HG03558 (cell line): ENCODE measurements around the gene PRR36.

ENCODE experiments used
- ATAC-seq: cut with Tn5 transposase; IDR thresholded peaks from one replicate; pipeline ENCODE4 v1.9.1; 2021; ENCODE audit warnings: moderate number of reproducible peaks; ENCODE audit not compliant: unreplicated experiment; ENCODE audit errors: extremely low read depth

Gene PRR36

DNA sequence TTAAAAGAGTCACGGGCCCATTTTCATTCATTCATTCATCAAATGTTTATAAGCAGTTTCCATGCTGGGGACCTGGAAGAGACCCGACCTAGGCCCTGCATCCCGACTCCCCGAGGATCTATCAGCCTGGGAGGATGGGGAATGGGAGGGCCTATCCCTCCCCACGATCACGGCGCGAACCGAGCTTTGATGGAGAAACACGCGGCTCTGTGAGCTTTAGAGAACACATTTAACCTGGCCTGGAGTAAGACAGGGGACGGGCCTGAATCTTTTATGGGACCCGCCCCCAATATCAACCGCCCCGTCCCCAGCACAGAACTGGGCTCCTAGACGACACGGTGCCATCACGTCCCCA lies 45.0 kb downstream of the PRR36 start:
- ATAC-seq = no peak

DNA sequence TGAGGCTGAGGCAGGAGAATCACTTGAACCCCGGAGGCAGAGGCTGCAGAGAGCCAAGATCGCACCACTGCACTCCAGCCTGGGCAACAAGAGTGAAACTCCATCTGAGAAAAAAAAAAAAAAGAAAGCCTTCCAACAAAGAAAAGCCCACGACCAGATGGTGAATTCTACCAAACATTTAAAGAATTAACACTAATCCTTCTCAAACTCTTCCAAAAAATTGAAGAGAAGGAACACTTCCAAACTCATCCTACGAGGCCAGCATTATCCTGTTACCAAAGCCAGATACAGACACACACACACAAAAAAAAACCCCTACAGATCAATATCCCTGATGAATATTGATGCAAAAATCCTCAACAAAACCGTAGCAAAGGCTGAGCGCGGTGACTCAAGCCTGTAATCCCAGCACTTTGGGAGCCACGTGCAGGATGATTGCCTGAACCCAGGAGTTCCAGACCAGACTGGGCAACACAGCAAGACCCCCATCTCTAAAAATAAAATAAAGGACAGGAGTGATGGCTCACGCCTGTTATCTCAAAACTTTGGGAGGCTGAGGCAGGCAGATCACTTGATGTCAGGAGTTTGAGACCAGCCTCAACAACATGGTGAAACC lies 50.4 kb downstream of the PRR36 start:
- no peak for ATAC-seq

DNA sequence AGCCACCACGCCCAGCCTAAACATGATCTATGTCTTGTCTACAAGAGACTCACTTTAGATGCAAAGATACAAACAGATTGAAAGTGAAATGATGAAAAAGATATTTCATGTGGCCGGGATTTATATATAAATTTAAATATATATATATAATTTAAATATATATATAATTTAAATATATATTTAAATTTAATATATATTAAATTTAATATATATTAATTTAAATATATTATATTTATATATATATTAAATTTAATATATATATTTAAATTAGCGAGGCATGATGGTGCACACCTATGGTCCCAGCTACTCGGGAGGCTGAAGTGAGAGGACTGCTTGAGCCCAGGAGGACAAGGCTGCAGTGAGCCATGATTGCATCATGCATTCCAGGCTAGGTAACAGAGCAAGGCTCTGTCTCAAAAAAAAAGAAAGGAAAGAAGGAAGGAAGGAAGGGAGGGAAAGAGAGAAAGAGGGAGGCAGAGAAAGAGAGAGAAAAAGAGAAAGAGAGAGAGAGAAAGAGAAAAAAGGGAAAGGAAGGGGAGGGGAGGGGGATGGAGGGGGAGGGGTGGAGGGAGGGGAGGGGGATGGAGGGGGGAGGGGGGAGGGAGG lies 51.2 kb downstream of the PRR36 start:
- ATAC-seq = no peak

DNA sequence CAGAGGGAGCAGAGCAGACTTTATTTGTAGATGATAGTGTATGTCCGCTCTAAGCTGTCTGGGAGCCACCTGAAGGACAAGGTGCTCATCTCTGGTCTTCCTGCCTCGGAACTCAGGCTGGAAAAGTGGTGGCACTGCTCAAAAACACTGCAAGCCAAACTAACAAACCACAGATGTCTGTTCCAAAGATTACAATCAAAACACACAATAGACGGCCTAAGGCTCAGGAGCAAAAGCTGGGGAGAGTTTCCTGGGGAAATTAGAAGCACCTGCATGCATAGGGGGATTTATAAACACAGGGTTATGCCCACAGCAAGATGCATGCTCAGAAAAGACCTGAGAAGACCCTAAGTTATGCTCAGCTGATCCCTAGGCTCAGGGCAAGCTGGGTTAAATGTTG lies 53.6 kb downstream of the PRR36 start:
- ATAC-seq = no peak

DNA sequence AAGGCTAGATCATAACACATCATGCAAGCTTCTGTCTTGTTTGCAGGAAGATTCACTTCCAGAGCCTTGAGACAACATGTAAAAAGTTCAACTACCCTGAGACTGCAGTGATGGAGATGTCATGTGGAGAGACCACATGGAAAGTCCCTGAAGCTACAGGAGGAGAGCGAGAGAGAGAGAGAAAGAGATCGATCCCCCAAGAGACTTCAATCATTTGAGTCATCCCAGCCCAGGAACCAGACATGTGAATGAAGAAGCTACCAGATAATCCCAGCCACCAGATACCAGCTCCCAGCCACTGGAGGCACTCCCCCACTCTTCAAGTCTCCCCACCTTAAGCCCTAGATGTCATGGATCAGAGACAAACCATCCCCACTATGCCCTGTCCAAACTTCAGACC lies 54.9 kb downstream of the PRR36 start:
- no peak for ATAC-seq

DNA sequence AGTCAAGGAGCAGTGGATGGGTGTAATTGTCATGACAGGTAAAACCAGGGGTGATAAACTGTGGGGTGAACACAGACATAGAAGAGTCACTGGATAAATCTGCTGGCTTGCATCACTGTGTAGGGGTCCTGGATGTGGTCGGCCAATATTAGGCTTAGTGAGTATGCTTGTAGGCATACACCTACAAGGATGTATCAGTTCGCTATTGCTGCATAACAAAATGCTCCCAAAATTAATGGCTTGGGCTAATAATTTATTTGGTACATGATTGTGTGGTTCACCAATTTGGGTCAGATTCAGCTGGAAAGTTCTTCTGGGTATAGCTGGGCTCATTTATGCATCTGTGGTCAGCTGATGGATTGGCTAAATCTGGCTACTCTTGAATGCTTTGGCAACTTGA lies 55.4 kb downstream of the PRR36 start:
- no peak for ATAC-seq
